Femur (tissue), 1 donor: ENCODE results near the gene NUDT5.

Source experiments
- DNase-seq: peaks from one replicate; pipeline ENCODE4 v3.0.0-alpha.2; 2017

NUDT5 gene

GRCh38 chr10:12160664-12161063 is 35.0 kb downstream of the NUDT5 start:
- DNase-seq: no peak

- DNase-seq: no peak
Observed at GRCh38 chr10:12158111-12158510, 37.6 kb downstream of the NUDT5 start.

- DNase-seq: no peak
Observed at GRCh38 chr10:12156367-12157123, 39.1 kb downstream of the NUDT5 start.

- no peak for DNase-seq
Observed at GRCh38 chr10:12154516-12154915, 41.2 kb downstream of the NUDT5 start.

- no peak for DNase-seq
Observed at GRCh38 chr10:12150163-12150562, 45.5 kb downstream of the NUDT5 start.

GRCh38 chr10:12144538-12144937 is 51.2 kb downstream of the NUDT5 start:
- no peak for DNase-seq

GRCh38 chr10:12140038-12140437 is 55.7 kb downstream of the NUDT5 start:
- DNase-seq: no peak

GRCh38 chr10:12135631-12136030 is 60.1 kb downstream of the NUDT5 start:
- no peak for DNase-seq

GRCh38 chr10:12130237-12130872 is 65.3 kb downstream of the NUDT5 start:
- peak; percentile 60 for DNase-seq

GRCh38 chr10:12129222-12130111 is 66.2 kb downstream of the NUDT5 start, which contains the start of gene SEC61A2:
TSS of gene SEC61A2 (plus strand) at chr10:12129677. CDS start at chr10:12129788, 111 bp downstream.
- peak; percentile 96 for DNase-seq

GRCh38 chr10:12121673-12122072 is 74.0 kb downstream of the NUDT5 start:
- no peak for DNase-seq
